K562 (cell line): Measurements from ENCODE around the gene MAPT. TPM values are rescaled to one million over a fixed set of nuclear protein-coding genes. Genes with fewer than 3 reads are reported as not detected.

Experiments
- CHD1 ChIP-seq: fragments of 200-600 bp; sonication (generic); IDR thresholded peaks from one replicate; pipeline ENCODE4 v1.6.1; 2012; ENCODE audit warnings: mild to moderate bottlenecking, moderate library complexity, low read length, inconsistent platforms
- DLX4 ChIP-seq: fragments of 250-450 bp; sonication (Bioruptor Pico); IDR thresholded peaks from 2 replicates; pipeline ENCODE4 v1.6.1; 2021; ENCODE audit warnings: mild to moderate bottlenecking
- GABPB1 ChIP-seq: sonication (generic); formaldehyde crosslinking; IDR thresholded peaks from 2 replicates; pipeline ENCODE4 v1.8.0; 2022; ENCODE audit warnings: mild to moderate bottlenecking, missing genetic modification reagents
- HDAC8 ChIP-seq: fragments of 450-650 bp; IDR thresholded peaks from 2 replicates; pipeline ENCODE4 v1.6.1; 2016; ENCODE audit warnings: mild to moderate bottlenecking, missing genetic modification characterization, moderate library complexity, missing compliant biosample characterization
- JUNB ChIP-seq: fragments of 450-650 bp; formaldehyde crosslinking; conservative IDR thresholded peaks from 2 replicates; pipeline ENCODE4 v1.4.0; 2020; ENCODE audit warnings: mild to moderate bottlenecking
- KDM4B ChIP-seq, 2 experiments: fragments of 450-650 bp in 1 of 2; sonication (generic) in 1 of 2; IDR thresholded peaks; 2 replicates each; pipeline ENCODE4 v1.6.1; 2016 to 2017; ENCODE audit warnings: borderline replicate concordance in 2 of 2, antibody characterized with exemption in 1 of 2, low read depth in 1 of 2, mild to moderate bottlenecking in 1 of 2
- MEF2A ChIP-seq: IDR thresholded peaks from 2 replicates; pipeline ENCODE4 v1.6.1; 2011; ENCODE audit warnings: low read depth, mild to moderate bottlenecking, low read length, moderate library complexity; ENCODE audit not compliant: control insufficient read depth
- MTA2 ChIP-seq: fragments of 450-650 bp; IDR thresholded peaks from 2 replicates; pipeline ENCODE4 v1.6.1; 2016; ENCODE audit warnings: low read depth
- MYBL2 ChIP-seq, 2 experiments: fragments of 450-650 bp in 1 of 2; sonication (generic) in 1 of 2; formaldehyde crosslinking in 1 of 2; IDR thresholded peaks; 2 replicates each; pipeline versions ENCODE4 v1.6.1 to v1.8.1; 2017 to 2022; ENCODE audit warnings: borderline replicate concordance in 1 of 2, inconsistent platforms in 1 of 2, low read depth in 1 of 2, mild to moderate bottlenecking in 1 of 2, missing genetic modification reagents in 1 of 2, moderate library complexity in 1 of 2
- NFATC3 ChIP-seq: fragments of 450-650 bp; IDR thresholded peaks from 2 replicates; pipeline ENCODE4 v1.6.1; 2017; ENCODE audit warnings: mild to moderate bottlenecking
- PHB ChIP-seq: fragments of 250-450 bp; sonication (Bioruptor Pico); IDR thresholded peaks from 2 replicates; pipeline ENCODE4 v1.5.0; 2021
- RAD21 ChIP-seq, 2 experiments: fragments of 250-450 bp in 1 of 2; fragments of 450-650 bp in 1 of 2; sonication (Bioruptor Pico) in 1 of 2; formaldehyde crosslinking in 1 of 2; IDR thresholded peaks in 1 of 2; conservative IDR thresholded peaks in 1 of 2; 2 replicates each; pipeline versions ENCODE4 v1.4.0 to v1.8.0; 2020 to 2022; ENCODE audit warnings: mild to moderate bottlenecking in 2 of 2, moderate library complexity in 1 of 2
- SMAD1 ChIP-seq: fragments of 150-350 bp; IDR thresholded peaks from 2 replicates; pipeline ENCODE4 v1.6.1; 2014; ENCODE audit warnings: low read length, low read depth; ENCODE audit not compliant: partially characterized antibody
- SRSF7 ChIP-seq: fragments of 200-400 bp; formaldehyde crosslinking; optimal IDR thresholded peaks from 2 replicates; pipeline ENCODE3; 2017; ENCODE audit warnings: mild to moderate bottlenecking, low read depth, low read length
- STAT5B ChIP-seq: fragments of 250-450 bp; sonication (Bioruptor Pico); IDR thresholded peaks from 2 replicates; pipeline ENCODE4 v1.8.0; 2021; ENCODE audit warnings: mild to moderate bottlenecking, inconsistent platforms
- TAL1 ChIP-seq: fragments of 450-650 bp; IDR thresholded peaks from 2 replicates; pipeline ENCODE4 v1.6.1; 2016; ENCODE audit warnings: mild to moderate bottlenecking
- ZNF311 ChIP-seq: fragments of 250-450 bp; sonication (Bioruptor Pico); IDR thresholded peaks from 2 replicates; pipeline ENCODE4 v1.4.0; 2020; ENCODE audit warnings: mild to moderate bottlenecking, moderate library complexity
- ZNF668 ChIP-seq: fragments of 250-450 bp; sonication (Bioruptor Pico); IDR thresholded peaks from 2 replicates; pipeline ENCODE4 v1.8.0; 2022; ENCODE audit warnings: mild to moderate bottlenecking, inconsistent platforms
- ZNF717 ChIP-seq: fragments of 250-450 bp; sonication (Bioruptor Pico); IDR thresholded peaks from 2 replicates; pipeline ENCODE4 v1.5.0; 2021
- polyA plus RNA-seq, 8 experiments: library from polyadenylated mRNA; depleted of rRNA in 4 of 8; stranded (reverse) in 5 of 8; unstranded in 3 of 8; fragments of >200 nt; fragmentation: Nextera tagmentation in 2 of 8; fragmentation: Illumina TruSeq in 1 of 8; extraction: Ambion mirVana in 2 of 8; extraction: Trizol in 1 of 8; gene quantifications; 2 replicates each; pipeline versions ENCODE4 v1.2.1 to v1.2.3, GENCODE V29; 2011 to 2014; ENCODE audit warnings: inconsistent platforms in 1 of 8, missing spikeins in 1 of 8
- total RNA-seq, 7 experiments: library from RNA; depleted of rRNA in 6 of 7; stranded (reverse); fragments of >200 nt in 6 of 7; fragmentation: Illumina TruSeq in 2 of 7; extraction: Trizol in 2 of 7; gene quantifications; 2 replicates each; pipeline versions ENCODE4 v1.2.1 to v1.2.3, GENCODE V29; 2011 to 2021; ENCODE audit warnings: low replicate concordance in 1 of 7
- TF ChIP-seq, protein P1 (sequence below): sonication (generic); IDR thresholded peaks from 2 replicates; pipeline ENCODE4 v1.6.1; 2016
- TF ChIP-seq, protein P2 (sequence below): sonication (generic); formaldehyde crosslinking; IDR thresholded peaks from 2 replicates; pipeline ENCODE4 v1.5.0; 2020; ENCODE audit warnings: missing genetic modification reagents
- TF ChIP-seq, protein P3 (sequence below): fragments of 450-650 bp; IDR thresholded peaks from 2 replicates; pipeline ENCODE4 v1.6.1; 2018; ENCODE audit not compliant: partially characterized antibody
- TF ChIP-seq, protein P4 (sequence below): sonication (generic); formaldehyde crosslinking; IDR thresholded peaks from 2 replicates; pipeline ENCODE4 v1.8.1; 2023; ENCODE audit warnings: mild to moderate bottlenecking, missing genetic modification reagents, moderate library complexity

Gene MAPT
- total and polyA plus RNA-seq, 9 of the 15 experiments (the other 6 are each of a cell fraction or from before 2014, with no cell fraction given) = 0.04 to 1.1 (median 0.36) TPM

GRCh38 chr17:45951941-45952340 is 57.6 kb downstream of the MAPT start (continued):
- TF ChIP-seq GABPB1 (CRISPR knock-in tag) (no peak), CHD1 (no peak), DLX4 (CRISPR knock-in tag) (no peak), KDM4B (IDR thresholded peaks at IDR 0.05; ENCODE audit: borderline replicate concordance in 2 of 2, low read depth in 1 of 2) (no peak), MEF2A (no peak), MYBL2 (IDR thresholded peaks at IDR 0.05; ENCODE audit: low read depth) (no peak), MYBL2 (CRISPR knock-in tag; IDR thresholded peaks at IDR 0.05; ENCODE audit: borderline replicate concordance) (no peak), SMAD1 (no peak), TAL1 (peak; percentile 90), ZNF717 (CRISPR knock-in tag) (no peak), PHB (CRISPR knock-in tag) (no peak), ZNF668 (CRISPR knock-in tag) (no peak), SRSF7 (no peak), ZNF311 (CRISPR knock-in tag) (peak; percentile 22; the same call in 1 of the 2 replicates), NFATC3 (no peak), STAT5B (CRISPR knock-in tag) (no peak), RAD21 (CRISPR knock-in tag; conservative IDR thresholded peaks at IDR 0.05 in 1 of 2, IDR thresholded peaks at IDR 0.05 in 1 of 2) (no peak), HDAC8 (tag) (no peak), JUNB (CRISPR knock-in tag) (no peak), MTA2 (peak; percentile 61; the same call in 1 of the 2 replicates)
- TF ChIP-seq, protein P1, sequence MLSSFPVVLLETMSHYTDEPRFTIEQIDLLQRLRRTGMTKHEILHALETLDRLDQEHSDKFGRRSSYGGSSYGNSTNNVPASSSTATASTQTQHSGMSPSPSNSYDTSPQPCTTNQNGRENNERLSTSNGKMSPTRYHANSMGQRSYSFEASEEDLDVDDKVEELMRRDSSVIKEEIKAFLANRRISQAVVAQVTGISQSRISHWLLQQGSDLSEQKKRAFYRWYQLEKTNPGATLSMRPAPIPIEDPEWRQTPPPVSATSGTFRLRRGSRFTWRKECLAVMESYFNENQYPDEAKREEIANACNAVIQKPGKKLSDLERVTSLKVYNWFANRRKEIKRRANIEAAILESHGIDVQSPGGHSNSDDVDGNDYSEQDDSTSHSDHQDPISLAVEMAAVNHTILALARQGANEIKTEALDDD = no peak
- TF ChIP-seq, protein P2, sequence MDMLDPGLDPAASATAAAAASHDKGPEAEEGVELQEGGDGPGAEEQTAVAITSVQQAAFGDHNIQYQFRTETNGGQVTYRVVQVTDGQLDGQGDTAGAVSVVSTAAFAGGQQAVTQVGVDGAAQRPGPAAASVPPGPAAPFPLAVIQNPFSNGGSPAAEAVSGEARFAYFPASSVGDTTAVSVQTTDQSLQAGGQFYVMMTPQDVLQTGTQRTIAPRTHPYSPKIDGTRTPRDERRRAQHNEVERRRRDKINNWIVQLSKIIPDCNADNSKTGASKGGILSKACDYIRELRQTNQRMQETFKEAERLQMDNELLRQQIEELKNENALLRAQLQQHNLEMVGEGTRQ (CRISPR knock-in tag) = no peak
- TF ChIP-seq, protein P3, sequence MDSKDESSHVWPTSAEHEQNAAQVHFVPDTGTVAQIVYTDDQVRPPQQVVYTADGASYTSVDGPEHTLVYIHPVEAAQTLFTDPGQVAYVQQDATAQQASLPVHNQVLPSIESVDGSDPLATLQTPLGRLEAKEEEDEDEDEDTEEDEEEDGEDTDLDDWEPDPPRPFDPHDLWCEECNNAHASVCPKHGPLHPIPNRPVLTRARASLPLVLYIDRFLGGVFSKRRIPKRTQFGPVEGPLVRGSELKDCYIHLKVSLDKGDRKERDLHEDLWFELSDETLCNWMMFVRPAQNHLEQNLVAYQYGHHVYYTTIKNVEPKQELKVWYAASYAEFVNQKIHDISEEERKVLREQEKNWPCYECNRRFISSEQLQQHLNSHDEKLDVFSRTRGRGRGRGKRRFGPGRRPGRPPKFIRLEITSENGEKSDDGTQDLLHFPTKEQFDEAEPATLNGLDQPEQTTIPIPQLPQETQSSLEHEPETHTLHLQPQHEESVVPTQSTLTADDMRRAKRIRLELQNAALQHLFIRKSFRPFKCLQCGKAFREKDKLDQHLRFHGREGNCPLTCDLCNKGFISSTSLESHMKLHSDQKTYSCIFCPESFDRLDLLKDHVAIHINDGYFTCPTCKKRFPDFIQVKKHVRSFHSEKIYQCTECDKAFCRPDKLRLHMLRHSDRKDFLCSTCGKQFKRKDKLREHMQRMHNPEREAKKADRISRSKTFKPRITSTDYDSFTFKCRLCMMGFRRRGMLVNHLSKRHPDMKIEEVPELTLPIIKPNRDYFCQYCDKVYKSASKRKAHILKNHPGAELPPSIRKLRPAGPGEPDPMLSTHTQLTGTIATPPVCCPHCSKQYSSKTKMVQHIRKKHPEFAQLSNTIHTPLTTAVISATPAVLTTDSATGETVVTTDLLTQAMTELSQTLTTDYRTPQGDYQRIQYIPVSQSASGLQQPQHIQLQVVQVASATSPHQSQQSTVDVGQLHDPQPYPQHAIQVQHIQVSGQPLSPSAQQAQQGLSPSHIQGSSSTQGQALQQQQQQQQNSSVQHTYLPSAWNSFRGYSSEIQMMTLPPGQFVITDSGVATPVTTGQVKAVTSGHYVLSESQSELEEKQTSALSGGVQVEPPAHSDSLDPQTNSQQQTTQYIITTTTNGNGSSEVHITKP = no peak
- TF ChIP-seq, protein P4, sequence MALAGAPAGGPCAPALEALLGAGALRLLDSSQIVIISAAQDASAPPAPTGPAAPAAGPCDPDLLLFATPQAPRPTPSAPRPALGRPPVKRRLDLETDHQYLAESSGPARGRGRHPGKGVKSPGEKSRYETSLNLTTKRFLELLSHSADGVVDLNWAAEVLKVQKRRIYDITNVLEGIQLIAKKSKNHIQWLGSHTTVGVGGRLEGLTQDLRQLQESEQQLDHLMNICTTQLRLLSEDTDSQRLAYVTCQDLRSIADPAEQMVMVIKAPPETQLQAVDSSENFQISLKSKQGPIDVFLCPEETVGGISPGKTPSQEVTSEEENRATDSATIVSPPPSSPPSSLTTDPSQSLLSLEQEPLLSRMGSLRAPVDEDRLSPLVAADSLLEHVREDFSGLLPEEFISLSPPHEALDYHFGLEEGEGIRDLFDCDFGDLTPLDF (CRISPR knock-in tag) = no peak
